Esophagus squamous epithelium (tissue), 4 donors: ENCODE data around the gene FOXA3. TPM values are rescaled to one million over a fixed set of nuclear protein-coding genes. Genes with fewer than 3 reads are reported as not detected.

Experiments used
- total RNA-seq, 4 donors: library from RNA; depleted of rRNA; stranded (reverse); fragments of >200 nt; gene quantifications; one replicate each; pipeline ENCODE4 v1.1.0, GENCODE V29; 2016

The FOXA3 gene
- total RNA-seq, 4 donors from 2014 or later, result 0.18 TPM; not detected in 3

Other genes starting within 250 kb of the FOXA3 start
- gene EML2, start 224.9 kb upstream of the FOXA3 start, total RNA-seq, result 100 to 1,000 TPM in 1 of 4 donors, 10 to 100 TPM in 3; 38.6 to 617 (median 58.3) TPM
- gene GIPR, start 196.1 kb upstream of the FOXA3 start, total RNA-seq, result 1 to 10 TPM in 1 of 4 donors, under 1 TPM in 3; 0.44 to 1.1 (median 0.63) TPM
- 100 to 1,000 TPM; 131 to 240 (median 186) TPM for gene SNRPD2, start 172.4 kb upstream of the FOXA3 start, total RNA-seq
- 1 to 10 TPM; 3.3 to 6.9 (median 5.5) TPM for gene QPCTL, start 171.7 kb upstream of the FOXA3 start, total RNA-seq
- 10 to 100 TPM; 16.0 to 37.2 (median 25.9) TPM for gene FBXO46, start 133.4 kb upstream of the FOXA3 start, total RNA-seq
- gene MEIOSIN, start 130.9 kb upstream of the FOXA3 start, total RNA-seq, result not detected
- gene SIX5, start 95.1 kb upstream of the FOXA3 start, total RNA-seq, result 10 to 100 TPM in 2 of 4 donors, 1 to 10 TPM in 2; 5.8 to 13.5 (median 10.1) TPM
- gene DMPK, start 81.8 kb upstream of the FOXA3 start, total RNA-seq, result 10 to 100 TPM; 15.8 to 36.6 (median 17.2) TPM
- gene DMWD, start 71.5 kb upstream of the FOXA3 start, total RNA-seq, result 10 to 100 TPM in 3 of 4 donors, 1 to 10 TPM in 1; 9.1 to 32.2 (median 23.5) TPM
- gene RSPH6A, start 49.0 kb upstream of the FOXA3 start, total RNA-seq, result under 1 TPM in 1 of 4 donors, not detected in 3; 0.19 TPM
- gene SYMPK, start 1.2 kb upstream of the FOXA3 start, total RNA-seq, result 10 to 100 TPM; 28.4 to 36.6 (median 31.6) TPM
- 10 to 100 TPM; 14.6 to 22.4 (median 20.0) TPM for gene IRF2BP1, start 21.8 kb downstream of the FOXA3 start, total RNA-seq
- 1 to 10 TPM; 2.3 to 5.7 (median 4.2) TPM for gene MYPOP, start 38.3 kb downstream of the FOXA3 start, total RNA-seq
- not detected for gene NANOS2, start 50.5 kb downstream of the FOXA3 start, total RNA-seq
- gene NOVA2, start 109.5 kb downstream of the FOXA3 start, total RNA-seq, result 1 to 10 TPM in 1 of 4 donors, under 1 TPM in 2, not detected in 1; 0.40 to 2.1 (median 0.44) TPM
- 1 to 10 TPM; 5.9 to 9.5 (median 7.4) TPM for gene CCDC61, start 131.1 kb downstream of the FOXA3 start, total RNA-seq
- gene PGLYRP1, start 158.7 kb downstream of the FOXA3 start, total RNA-seq, result not detected
- not detected for gene IGFL4, start 176.7 kb downstream of the FOXA3 start, total RNA-seq